GM23338 (cell line): ENCODE results near the gene LRMDA. TPM values are rescaled to one million over a fixed set of nuclear protein-coding genes. Genes with fewer than 3 reads are reported as not detected.

ENCODE experiments used
- ATAC-seq: fragments of 200-7000 bp; cut with Tn5 transposase; 3 replicates; pipeline ENCODE4 v1.9.1; 2020
- DNase-seq: peaks from one replicate; pipeline ENCODE4 v3.0.0-alpha.2; 2015; ENCODE audit warnings: low spot score
- H2AFZ ChIP-seq: fragments of 200-600 bp; sonication (generic); 2 replicates; pipeline ENCODE4 v1.8.0; 2016; ENCODE audit warnings: antibody characterized with exemption, mild to moderate bottlenecking, moderate library complexity
- H3F3A ChIP-seq: fragments of 200-600 bp; sonication (generic); replicated peaks from 2 replicates; pipeline ENCODE4 v1.8.0; 2017; ENCODE audit warnings: antibody characterized with exemption, mixed run types, low read depth
- H3K27ac ChIP-seq: fragments of 200-600 bp; sonication (generic); 2 replicates; pipeline ENCODE4 v1.6.1; 2016; ENCODE audit warnings: low read depth
- H3K27me3 ChIP-seq: fragments of 200-600 bp; sonication (generic); 2 replicates; pipeline ENCODE4 v1.8.0; 2016; ENCODE audit warnings: mild to moderate bottlenecking, mixed run types, moderate library complexity; ENCODE audit not compliant: insufficient read depth
- H3K36me3 ChIP-seq: fragments of 200-600 bp; sonication (generic); 2 replicates; pipeline ENCODE4 v1.8.0; 2016; ENCODE audit warnings: mild to moderate bottlenecking; ENCODE audit not compliant: insufficient read depth
- H3K4me1 ChIP-seq: fragments of 200-600 bp; sonication (generic); 2 replicates; pipeline ENCODE4 v1.8.0; 2016; ENCODE audit warnings: mild to moderate bottlenecking, moderate library complexity; ENCODE audit not compliant: insufficient read depth
- H3K4me2 ChIP-seq: fragments of 200-600 bp; sonication (generic); 2 replicates; pipeline ENCODE4 v1.7.1; 2017; ENCODE audit warnings: mixed run types
- H3K4me3 ChIP-seq: fragments of 200-600 bp; sonication (generic); 2 replicates; pipeline ENCODE4 v1.6.1; 2016; ENCODE audit warnings: mixed run types
- H3K79me2 ChIP-seq: fragments of 200-600 bp; sonication (generic); replicated peaks from 2 replicates; pipeline ENCODE4 v1.8.0; 2017; ENCODE audit warnings: mild to moderate bottlenecking; ENCODE audit not compliant: insufficient read depth
- H3K9me2 ChIP-seq: fragments of 200-600 bp; sonication (generic); 2 replicates; pipeline ENCODE4 v1.8.0; 2017; ENCODE audit not compliant: insufficient read depth
- H4K20me1 ChIP-seq: fragments of 200-600 bp; sonication (generic); replicated peaks from 2 replicates; pipeline ENCODE4 v1.8.0; 2017; ENCODE audit warnings: mild to moderate bottlenecking; ENCODE audit not compliant: insufficient read depth
- H3K27ac Mint-ChIP-seq: 2 replicates; pipeline ENCODE4 v1.8.0; 2020; ENCODE audit warnings: inconsistent platforms, mild to moderate bottlenecking, moderate library complexity, mixed read lengths
- H3K27me3 Mint-ChIP-seq: 3 replicates; pipeline ENCODE4 v1.8.0; 2022; ENCODE audit warnings: low read depth, mild to moderate bottlenecking, moderate library complexity, mixed read lengths, inconsistent platforms; ENCODE audit not compliant: insufficient read depth, poor library complexity
- H3K36me3 Mint-ChIP-seq: 3 replicates; pipeline ENCODE4 v1.8.0; 2021; ENCODE audit warnings: low read depth, mild to moderate bottlenecking, inconsistent platforms, moderate library complexity, mixed read lengths
- H3K4me1 Mint-ChIP-seq: 3 replicates; pipeline ENCODE4 v1.8.0; 2020; ENCODE audit warnings: mild to moderate bottlenecking, inconsistent platforms, mixed read lengths
- H3K4me3 Mint-ChIP-seq: 3 replicates; pipeline ENCODE4 v1.8.0; 2021; ENCODE audit warnings: moderate library complexity, mild to moderate bottlenecking, inconsistent platforms, mixed read lengths
- H3K9me3 Mint-ChIP-seq: 3 replicates; pipeline ENCODE4 v1.8.0; 2020; ENCODE audit warnings: moderate library complexity, mild to moderate bottlenecking, inconsistent platforms, mixed read lengths
- CREB1 ChIP-seq: fragments of 250-450 bp; sonication (Bioruptor Pico); IDR thresholded peaks from 2 replicates; pipeline ENCODE4 v1.5.0; 2020; ENCODE audit warnings: low read depth, mild to moderate bottlenecking, moderate library complexity
- EZH2 ChIP-seq: fragments of 200-600 bp; sonication (generic); IDR thresholded peaks from one replicate; pipeline ENCODE4 v1.8.0; 2017; ENCODE audit warnings: antibody characterized with exemption, mild to moderate bottlenecking, low read depth; ENCODE audit not compliant: unreplicated experiment
- EZH2phosphoT487 ChIP-seq: fragments of 200-600 bp; sonication (generic); IDR thresholded peaks from one replicate; pipeline ENCODE4 v1.8.1; 2018; ENCODE audit warnings: antibody characterized with exemption; ENCODE audit not compliant: unreplicated experiment
- JUNB ChIP-seq: IDR thresholded peaks from one replicate; pipeline ENCODE4 v1.6.1; 2016; ENCODE audit warnings: antibody characterized with exemption; ENCODE audit not compliant: unreplicated experiment
- NANOG ChIP-seq: IDR thresholded peaks from 2 replicates; pipeline ENCODE4 v1.6.1; 2016; ENCODE audit warnings: antibody characterized with exemption, borderline replicate concordance
- POLR2AphosphoS5 ChIP-seq: IDR thresholded peaks from 2 replicates; pipeline ENCODE4 v1.6.1; 2016; ENCODE audit warnings: antibody characterized with exemption, low read depth
- STAT1 ChIP-seq: IDR thresholded peaks from one replicate; pipeline ENCODE4 v1.6.1; 2016; ENCODE audit warnings: antibody characterized with exemption; ENCODE audit not compliant: unreplicated experiment
- ZNF114 ChIP-seq: fragments of 250-450 bp; sonication (Bioruptor Pico); IDR thresholded peaks from 2 replicates; pipeline ENCODE4 v1.5.0; 2020; ENCODE audit warnings: mild to moderate bottlenecking, moderate library complexity
- ZNF331 ChIP-seq: fragments of 250-450 bp; sonication (Bioruptor Pico); IDR thresholded peaks from 2 replicates; pipeline ENCODE4 v1.5.0; 2020; ENCODE audit warnings: low read depth, mild to moderate bottlenecking, moderate library complexity
- polyA plus RNA-seq: library from polyadenylated mRNA; unstranded; fragments of >200 nt; fragmentation: Nextera tagmentation; extraction: Ambion mirVana; gene quantifications from 2 replicates; pipeline ENCODE4 v1.2.1, GENCODE V29; 2016
- total RNA-seq: library from RNA; depleted of rRNA; stranded (reverse); fragments of >200 nt; shearing (Covaris generic); gene quantifications from 2 replicates; pipeline ENCODE4 v1.2.3, GENCODE V29; 2014
- TF ChIP-seq, protein P1 (sequence below): IDR thresholded peaks from 2 replicates; pipeline ENCODE4 v1.6.1; 2016; ENCODE audit warnings: antibody characterized with exemption
- TF ChIP-seq, protein P2 (sequence below), 2 experiments: fragments of 200-600 bp in 1 of 2; sonication (generic) in 1 of 2; conservative IDR thresholded peaks; 2 replicates each; pipeline versions ENCODE4 v1.5.1 to v1.6.1; 2016 to 2017; ENCODE audit warnings: antibody characterized with exemption in 2 of 2, low read depth in 2 of 2, mild to moderate bottlenecking in 2 of 2, moderate library complexity in 1 of 2
- TF ChIP-seq, protein P3 (sequence below): IDR thresholded peaks from one replicate; pipeline ENCODE4 v1.6.1; 2018; ENCODE audit warnings: antibody characterized with exemption; ENCODE audit not compliant: unreplicated experiment

LRMDA gene
- total and polyA plus RNA-seq, 2 experiments from 2014 or later, result 0.90 to 1.8 TPM

DNA sequence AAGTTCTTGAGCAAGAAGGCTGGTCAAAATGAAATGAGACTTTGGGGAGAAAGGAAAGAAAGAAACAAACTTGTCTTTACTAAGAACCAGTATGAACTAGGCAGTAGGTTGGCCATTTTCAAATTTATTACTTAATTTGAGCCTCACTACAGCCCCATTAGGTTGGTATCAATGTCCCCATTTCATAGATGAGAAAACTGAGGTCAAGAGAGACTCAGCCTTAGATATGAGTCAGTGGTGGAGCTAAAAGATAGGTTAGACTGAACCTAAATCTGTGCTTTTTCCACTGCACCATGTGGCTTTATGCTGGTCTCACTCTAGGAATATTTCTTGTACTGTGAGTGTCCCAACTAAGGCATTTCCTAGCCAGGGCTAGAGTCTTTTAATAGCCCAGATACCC lies 38.7 kb upstream of the LRMDA start:
- H2AFZ ChIP-seq, result no peak overlapping the region
- no peaks in the 10 kb centered on the region for H3K36me3 ChIP-seq
- Mint-ChIP-seq H3K9me3 (peaks cover 3% of the 10 kb centered on the region; the same call in 2 of the 3 replicates), H3K36me3 (peaks cover 2% of the 10 kb centered on the region; the same call in 1 of the 3 replicates), H3K27me3 (peaks cover 56% of the 10 kb centered on the region), H3K4me1 (peaks cover 10% of the 10 kb centered on the region), H3K27ac (no peak overlapping the region), H3K4me3 (no peak overlapping the region)
- no peaks in the 10 kb centered on the region for H3F3A ChIP-seq
- DNase-seq, result no peak
- peaks cover 5% of the 10 kb centered on the region for H3K4me1 ChIP-seq
- no peak overlapping the region for H3K27ac ChIP-seq
- TF ChIP-seq STAT1 (no peak), NANOG (no peak), ZNF114 (CRISPR knock-in tag) (no peak), JUNB (no peak), ZNF331 (CRISPR knock-in tag) (no peak), EZH2phosphoT487 (no peak)
- TF ChIP-seq, protein P1, sequence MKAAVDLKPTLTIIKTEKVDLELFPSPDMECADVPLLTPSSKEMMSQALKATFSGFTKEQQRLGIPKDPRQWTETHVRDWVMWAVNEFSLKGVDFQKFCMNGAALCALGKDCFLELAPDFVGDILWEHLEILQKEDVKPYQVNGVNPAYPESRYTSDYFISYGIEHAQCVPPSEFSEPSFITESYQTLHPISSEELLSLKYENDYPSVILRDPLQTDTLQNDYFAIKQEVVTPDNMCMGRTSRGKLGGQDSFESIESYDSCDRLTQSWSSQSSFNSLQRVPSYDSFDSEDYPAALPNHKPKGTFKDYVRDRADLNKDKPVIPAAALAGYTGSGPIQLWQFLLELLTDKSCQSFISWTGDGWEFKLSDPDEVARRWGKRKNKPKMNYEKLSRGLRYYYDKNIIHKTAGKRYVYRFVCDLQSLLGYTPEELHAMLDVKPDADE, result no peak
- TF ChIP-seq, protein P2, sequence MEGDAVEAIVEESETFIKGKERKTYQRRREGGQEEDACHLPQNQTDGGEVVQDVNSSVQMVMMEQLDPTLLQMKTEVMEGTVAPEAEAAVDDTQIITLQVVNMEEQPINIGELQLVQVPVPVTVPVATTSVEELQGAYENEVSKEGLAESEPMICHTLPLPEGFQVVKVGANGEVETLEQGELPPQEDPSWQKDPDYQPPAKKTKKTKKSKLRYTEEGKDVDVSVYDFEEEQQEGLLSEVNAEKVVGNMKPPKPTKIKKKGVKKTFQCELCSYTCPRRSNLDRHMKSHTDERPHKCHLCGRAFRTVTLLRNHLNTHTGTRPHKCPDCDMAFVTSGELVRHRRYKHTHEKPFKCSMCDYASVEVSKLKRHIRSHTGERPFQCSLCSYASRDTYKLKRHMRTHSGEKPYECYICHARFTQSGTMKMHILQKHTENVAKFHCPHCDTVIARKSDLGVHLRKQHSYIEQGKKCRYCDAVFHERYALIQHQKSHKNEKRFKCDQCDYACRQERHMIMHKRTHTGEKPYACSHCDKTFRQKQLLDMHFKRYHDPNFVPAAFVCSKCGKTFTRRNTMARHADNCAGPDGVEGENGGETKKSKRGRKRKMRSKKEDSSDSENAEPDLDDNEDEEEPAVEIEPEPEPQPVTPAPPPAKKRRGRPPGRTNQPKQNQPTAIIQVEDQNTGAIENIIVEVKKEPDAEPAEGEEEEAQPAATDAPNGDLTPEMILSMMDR (conservative IDR thresholded peaks at IDR 0.05; ENCODE audit: low read depth in 2 of 2), result no peak
- ATAC-seq, result no peak
- H3K27me3 ChIP-seq, result peaks cover 69% of the 10 kb centered on the region
- no peaks in the 10 kb centered on the region for H3K9me2 ChIP-seq
- H3K4me2 ChIP-seq, result no peak overlapping the region
- H3K4me3 ChIP-seq, result no peak overlapping the region
- no peaks in the 10 kb centered on the region for H3K79me2 ChIP-seq
- no peaks in the 10 kb centered on the region for H4K20me1 ChIP-seq

DNA sequence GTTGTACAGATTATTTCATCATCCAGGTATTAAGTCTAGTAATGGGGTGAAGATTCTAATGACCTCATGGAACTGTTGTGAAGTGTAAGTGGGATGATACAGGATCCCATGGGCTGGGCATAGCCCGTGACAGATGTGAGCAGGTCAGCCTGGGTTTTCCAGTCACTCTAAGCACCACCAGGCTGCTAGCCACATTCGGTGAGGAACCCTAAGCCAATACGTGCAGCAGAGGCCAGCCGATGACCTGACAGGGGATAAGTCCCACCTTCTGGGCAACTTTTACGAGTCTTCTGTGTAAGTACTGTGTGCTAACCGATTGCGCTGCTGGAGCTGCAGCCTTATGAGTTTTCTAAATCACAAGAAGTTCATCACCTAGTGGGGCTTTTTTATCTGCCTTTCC lies 37.2 kb upstream of the LRMDA start:
- Mint-ChIP-seq H3K27me3 (peaks cover 71% of the 10 kb centered on the region), H3K27ac (no peak overlapping the region), H3K36me3 (peaks cover 2% of the 10 kb centered on the region; the same call in 1 of the 3 replicates), H3K9me3 (peaks cover 3% of the 10 kb centered on the region; the same call in 2 of the 3 replicates), H3K4me3 (peak overlapping the region; percentile 67; the same call in 1 of the 3 replicates), H3K4me1 (peaks cover 12% of the 10 kb centered on the region)
- Histone ChIP-seq H3K4me2 (no peak overlapping the region), H3K4me3 (no peak overlapping the region), H2AFZ (no peak overlapping the region), H3K27ac (no peak overlapping the region), H3K4me1 (peaks cover 12% of the 10 kb centered on the region), H3K27me3 (peaks cover 84% of the 10 kb centered on the region), H3K9me2 (no peaks in the 10 kb centered on the region), H3K36me3 (no peaks in the 10 kb centered on the region), H4K20me1 (peaks cover 8% of the 10 kb centered on the region), H3K79me2 (no peaks in the 10 kb centered on the region), H3F3A (no peaks in the 10 kb centered on the region)
- ATAC-seq, result no peak
- DNase-seq, result no peak
- TF ChIP-seq EZH2phosphoT487, result no peak
- TF ChIP-seq, protein P3, sequence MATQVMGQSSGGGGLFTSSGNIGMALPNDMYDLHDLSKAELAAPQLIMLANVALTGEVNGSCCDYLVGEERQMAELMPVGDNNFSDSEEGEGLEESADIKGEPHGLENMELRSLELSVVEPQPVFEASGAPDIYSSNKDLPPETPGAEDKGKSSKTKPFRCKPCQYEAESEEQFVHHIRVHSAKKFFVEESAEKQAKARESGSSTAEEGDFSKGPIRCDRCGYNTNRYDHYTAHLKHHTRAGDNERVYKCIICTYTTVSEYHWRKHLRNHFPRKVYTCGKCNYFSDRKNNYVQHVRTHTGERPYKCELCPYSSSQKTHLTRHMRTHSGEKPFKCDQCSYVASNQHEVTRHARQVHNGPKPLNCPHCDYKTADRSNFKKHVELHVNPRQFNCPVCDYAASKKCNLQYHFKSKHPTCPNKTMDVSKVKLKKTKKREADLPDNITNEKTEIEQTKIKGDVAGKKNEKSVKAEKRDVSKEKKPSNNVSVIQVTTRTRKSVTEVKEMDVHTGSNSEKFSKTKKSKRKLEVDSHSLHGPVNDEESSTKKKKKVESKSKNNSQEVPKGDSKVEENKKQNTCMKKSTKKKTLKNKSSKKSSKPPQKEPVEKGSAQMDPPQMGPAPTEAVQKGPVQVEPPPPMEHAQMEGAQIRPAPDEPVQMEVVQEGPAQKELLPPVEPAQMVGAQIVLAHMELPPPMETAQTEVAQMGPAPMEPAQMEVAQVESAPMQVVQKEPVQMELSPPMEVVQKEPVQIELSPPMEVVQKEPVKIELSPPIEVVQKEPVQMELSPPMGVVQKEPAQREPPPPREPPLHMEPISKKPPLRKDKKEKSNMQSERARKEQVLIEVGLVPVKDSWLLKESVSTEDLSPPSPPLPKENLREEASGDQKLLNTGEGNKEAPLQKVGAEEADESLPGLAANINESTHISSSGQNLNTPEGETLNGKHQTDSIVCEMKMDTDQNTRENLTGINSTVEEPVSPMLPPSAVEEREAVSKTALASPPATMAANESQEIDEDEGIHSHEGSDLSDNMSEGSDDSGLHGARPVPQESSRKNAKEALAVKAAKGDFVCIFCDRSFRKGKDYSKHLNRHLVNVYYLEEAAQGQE, result no peak
- TF ChIP-seq, protein P2 (conservative IDR thresholded peaks at IDR 0.05; ENCODE audit: low read depth in 2 of 2), result no peak
- no peak for TF ChIP-seq NANOG
- TF ChIP-seq POLR2AphosphoS5, result no peak
- TF ChIP-seq, protein P1, result no peak
- TF ChIP-seq CREB1 (CRISPR knock-in tag), result no peak
- no peak for TF ChIP-seq ZNF331 (CRISPR knock-in tag)
- no peak for TF ChIP-seq STAT1
- TF ChIP-seq JUNB, result no peak
- TF ChIP-seq EZH2, result no peak
- TF ChIP-seq ZNF114 (CRISPR knock-in tag), result no peak
